Neural cell (in vitro differentiated cells): ENCODE results near the gene KRT76. TPM values are rescaled to one million over a fixed set of nuclear protein-coding genes. Genes with fewer than 3 reads are reported as not detected.

Experiments used
- H2AFZ ChIP-seq: fragments of 200-600, 300-800 bp; sonication (generic), shearing (Covaris generic); 2 replicates; pipeline ENCODE4 v1.6.0; 2014; ENCODE audit warnings: low read depth, mild to moderate bottlenecking, antibody characterized with exemption, low read length, moderate library complexity
- H3F3A ChIP-seq: fragments of 200-600 bp; shearing (Covaris generic); 2 replicates; pipeline ENCODE4 v1.6.1; 2016; ENCODE audit warnings: mild to moderate bottlenecking, moderate library complexity, mixed read lengths, antibody characterized with exemption, low read length; ENCODE audit not compliant: insufficient read depth, poor library complexity, severe bottlenecking
- H3K27ac ChIP-seq: fragments of 200-600, 300-800 bp; sonication (generic), shearing (Covaris generic); 2 replicates; pipeline ENCODE4 v1.5.1; 2014; ENCODE audit warnings: mild to moderate bottlenecking, low read length, moderate library complexity
- H3K27me3 ChIP-seq: fragments of 300-800, 200-600 bp; sonication (generic), shearing (Covaris generic); 2 replicates; pipeline ENCODE4 v1.6.0; 2014; ENCODE audit warnings: mild to moderate bottlenecking, low read depth, low read length, moderate library complexity; ENCODE audit not compliant: insufficient read depth
- H3K36me3 ChIP-seq: fragments of 300-800, 200-600 bp; sonication (generic), shearing (Covaris generic); 2 replicates; pipeline ENCODE4 v1.5.1; 2014; ENCODE audit warnings: mild to moderate bottlenecking, antibody characterized with exemption, low read length, moderate library complexity; ENCODE audit not compliant: insufficient read depth
- H3K4me2 ChIP-seq: fragments of 300-800, 200-600 bp; sonication (generic), shearing (Covaris generic); 2 replicates; pipeline ENCODE4 v1.6.0; 2014; ENCODE audit warnings: mild to moderate bottlenecking, low read length
- H3K4me3 ChIP-seq: fragments of 300-800, 200-600 bp; sonication (generic), shearing (Covaris generic); 2 replicates; pipeline ENCODE4 v1.5.1; 2014; ENCODE audit warnings: mild to moderate bottlenecking, low read length, moderate library complexity
- H3K79me2 ChIP-seq: fragments of 200-600 bp; shearing (Covaris generic); replicated peaks from 2 replicates; pipeline ENCODE4 v1.6.0; 2014; ENCODE audit warnings: mild to moderate bottlenecking, low read length, moderate library complexity; ENCODE audit not compliant: insufficient read depth
- H3K9ac ChIP-seq: fragments of 300-800, 200-600 bp; sonication (generic), shearing (Covaris generic); 2 replicates; pipeline ENCODE4 v1.6.1; 2016; ENCODE audit warnings: mild to moderate bottlenecking, low read length, mixed read lengths
- H3K9me2 ChIP-seq: fragments of 200-600 bp; shearing (Covaris generic); 2 replicates; pipeline ENCODE4 v1.6.1; 2016; ENCODE audit warnings: mild to moderate bottlenecking, low read length, mixed read lengths; ENCODE audit not compliant: insufficient read depth
- H3K9me3 ChIP-seq: fragments of 200-600, 300-800 bp; sonication (generic), shearing (Covaris generic); 2 replicates; pipeline ENCODE4 v1.6.1; 2016; ENCODE audit warnings: mild to moderate bottlenecking, mixed run types, low read length, moderate library complexity, mixed read lengths
- H4K20me1 ChIP-seq: fragments of 200-600 bp; shearing (Covaris generic); 2 replicates; pipeline ENCODE4 v1.6.1; 2016; ENCODE audit warnings: mild to moderate bottlenecking, mixed run types; ENCODE audit not compliant: insufficient read depth
- CTCF ChIP-seq: fragments of 450-650 bp; IDR thresholded peaks from 2 replicates; pipeline ENCODE4 v1.5.1; 2014; ENCODE audit warnings: antibody characterized with exemption, mild to moderate bottlenecking, moderate library complexity; ENCODE audit not compliant: poor library complexity, severe bottlenecking
- EP300 ChIP-seq: fragments of 450-650 bp; conservative IDR thresholded peaks from 2 replicates; pipeline ENCODE4 v1.6.1; 2014; ENCODE audit warnings: antibody characterized with exemption, mild to moderate bottlenecking, moderate library complexity; ENCODE audit not compliant: poor library complexity, severe bottlenecking
- EZH2 ChIP-seq: fragments of 200-600, 300-800 bp; shearing (Covaris generic), sonication (generic); IDR thresholded peaks from 2 replicates; pipeline ENCODE4 v1.6.1; 2014; ENCODE audit warnings: antibody characterized with exemption, low read length, borderline replicate concordance, mild to moderate bottlenecking; ENCODE audit not compliant: insufficient read depth, poor library complexity, severe bottlenecking
- MXI1 ChIP-seq: fragments of 450-650 bp; conservative IDR thresholded peaks from 2 replicates; pipeline ENCODE4 v1.6.1; 2014; ENCODE audit warnings: antibody characterized with exemption, mild to moderate bottlenecking; ENCODE audit not compliant: poor library complexity, severe bottlenecking
- POLR2AphosphoS5 ChIP-seq: IDR thresholded peaks from 2 replicates; pipeline ENCODE4 v1.6.1; 2012
- RAD21 ChIP-seq: fragments of 450-650 bp; conservative IDR thresholded peaks from 2 replicates; pipeline ENCODE4 v1.6.1; 2014; ENCODE audit warnings: antibody characterized with exemption, mild to moderate bottlenecking, moderate library complexity
- SMC3 ChIP-seq: fragments of 450-650 bp; conservative IDR thresholded peaks from 2 replicates; pipeline ENCODE4 v1.6.1; 2014; ENCODE audit warnings: antibody characterized with exemption, mild to moderate bottlenecking, moderate library complexity; ENCODE audit not compliant: poor library complexity
- TAF1 ChIP-seq: IDR thresholded peaks from 2 replicates; pipeline ENCODE4 v1.6.1; 2012; ENCODE audit warnings: low read depth
- polyA plus RNA-seq: library from polyadenylated mRNA; depleted of rRNA; stranded (reverse); fragments of >200 nt; gene quantifications from 2 replicates; pipeline ENCODE4 v1.2.3, GENCODE V29; 2014
- TF ChIP-seq, protein P1 (sequence below): IDR thresholded peaks from 2 replicates; pipeline ENCODE4 v1.6.1; 2012; ENCODE audit warnings: borderline replicate concordance

Gene KRT76
- polyA plus RNA-seq, 1 donor from 2014 or later = not detected

DNA sequence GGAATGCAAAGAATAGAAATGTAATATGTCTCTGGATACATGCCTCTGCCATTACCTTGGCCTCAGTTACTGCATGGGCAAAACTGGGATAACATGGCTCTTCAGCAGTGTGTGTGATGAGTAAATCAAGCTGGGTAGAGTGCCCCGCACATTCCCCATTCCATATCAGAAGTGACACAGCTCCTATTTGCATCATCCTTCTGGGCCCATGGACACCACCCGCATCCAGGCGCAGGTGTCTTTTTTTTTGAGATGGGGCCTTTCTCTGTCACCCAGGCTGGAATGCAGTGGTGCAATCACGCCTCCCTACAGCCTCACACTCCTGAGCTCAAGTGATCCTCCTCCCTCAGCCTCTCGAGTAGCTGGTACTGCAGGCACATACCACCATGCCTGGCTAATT lies 31.6 kb downstream of the KRT76 start:
- TF ChIP-seq RAD21 (no peak), SMC3 (no peak), POLR2AphosphoS5 (no peak), TAF1 (no peak), EP300 (no peak), MXI1 (no peak), CTCF (no peak), EZH2 (no peak)
- TF ChIP-seq, protein P1, sequence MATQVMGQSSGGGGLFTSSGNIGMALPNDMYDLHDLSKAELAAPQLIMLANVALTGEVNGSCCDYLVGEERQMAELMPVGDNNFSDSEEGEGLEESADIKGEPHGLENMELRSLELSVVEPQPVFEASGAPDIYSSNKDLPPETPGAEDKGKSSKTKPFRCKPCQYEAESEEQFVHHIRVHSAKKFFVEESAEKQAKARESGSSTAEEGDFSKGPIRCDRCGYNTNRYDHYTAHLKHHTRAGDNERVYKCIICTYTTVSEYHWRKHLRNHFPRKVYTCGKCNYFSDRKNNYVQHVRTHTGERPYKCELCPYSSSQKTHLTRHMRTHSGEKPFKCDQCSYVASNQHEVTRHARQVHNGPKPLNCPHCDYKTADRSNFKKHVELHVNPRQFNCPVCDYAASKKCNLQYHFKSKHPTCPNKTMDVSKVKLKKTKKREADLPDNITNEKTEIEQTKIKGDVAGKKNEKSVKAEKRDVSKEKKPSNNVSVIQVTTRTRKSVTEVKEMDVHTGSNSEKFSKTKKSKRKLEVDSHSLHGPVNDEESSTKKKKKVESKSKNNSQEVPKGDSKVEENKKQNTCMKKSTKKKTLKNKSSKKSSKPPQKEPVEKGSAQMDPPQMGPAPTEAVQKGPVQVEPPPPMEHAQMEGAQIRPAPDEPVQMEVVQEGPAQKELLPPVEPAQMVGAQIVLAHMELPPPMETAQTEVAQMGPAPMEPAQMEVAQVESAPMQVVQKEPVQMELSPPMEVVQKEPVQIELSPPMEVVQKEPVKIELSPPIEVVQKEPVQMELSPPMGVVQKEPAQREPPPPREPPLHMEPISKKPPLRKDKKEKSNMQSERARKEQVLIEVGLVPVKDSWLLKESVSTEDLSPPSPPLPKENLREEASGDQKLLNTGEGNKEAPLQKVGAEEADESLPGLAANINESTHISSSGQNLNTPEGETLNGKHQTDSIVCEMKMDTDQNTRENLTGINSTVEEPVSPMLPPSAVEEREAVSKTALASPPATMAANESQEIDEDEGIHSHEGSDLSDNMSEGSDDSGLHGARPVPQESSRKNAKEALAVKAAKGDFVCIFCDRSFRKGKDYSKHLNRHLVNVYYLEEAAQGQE = no peak
- no peak overlapping the region for H3K4me3 ChIP-seq
- H3K27ac ChIP-seq = no peak overlapping the region
- H4K20me1 ChIP-seq = no peaks in the 10 kb centered on the region
- no peaks in the 10 kb centered on the region for H3K9me3 ChIP-seq
- peaks cover 23% of the 10 kb centered on the region for H3K27me3 ChIP-seq
- no peaks in the 10 kb centered on the region for H3K36me3 ChIP-seq
- H3K9ac ChIP-seq = no peak overlapping the region
- H3F3A ChIP-seq = no peaks in the 10 kb centered on the region
- H3K9me2 ChIP-seq = no peaks in the 10 kb centered on the region
- H2AFZ ChIP-seq = no peak overlapping the region
- H3K79me2 ChIP-seq = no peaks in the 10 kb centered on the region
- no peak overlapping the region for H3K4me2 ChIP-seq

DNA sequence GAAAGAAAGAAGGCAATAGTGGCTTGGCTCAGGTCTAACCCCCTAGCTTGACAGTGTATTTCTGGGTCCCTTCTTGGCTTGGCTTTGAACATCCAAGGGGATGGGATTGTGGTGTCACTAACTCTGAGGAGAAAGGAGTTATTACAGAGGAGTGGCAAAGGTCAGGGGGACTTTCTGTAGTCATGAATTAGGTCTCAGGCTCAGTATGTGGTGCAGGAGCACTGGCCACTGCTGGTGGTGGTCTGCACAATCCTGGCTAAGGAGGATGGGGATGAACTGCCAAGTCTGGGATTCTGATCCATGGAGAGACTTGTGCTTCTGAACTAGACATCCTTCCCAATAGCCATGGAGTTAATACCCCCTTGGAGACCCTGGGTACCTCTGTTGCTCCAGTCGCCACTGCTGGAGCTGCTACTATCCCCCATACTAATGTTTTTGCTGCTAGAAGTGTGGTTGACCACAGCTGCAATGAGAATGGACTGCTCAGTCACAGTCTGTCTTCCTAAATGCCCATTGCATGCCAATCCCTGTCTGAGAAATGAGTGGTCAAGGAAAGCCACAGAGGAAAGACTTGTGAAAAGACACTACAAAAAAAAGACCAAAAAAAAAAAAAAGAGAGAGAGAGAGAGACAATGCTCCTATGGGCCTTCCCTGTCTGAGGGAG lies 32.5 kb downstream of the KRT76 start:
- H3K9me2 ChIP-seq = no peaks in the 10 kb centered on the region
- no peak overlapping the region for H3K9ac ChIP-seq
- H2AFZ ChIP-seq = no peak overlapping the region
- H3K79me2 ChIP-seq = no peaks in the 10 kb centered on the region
- H3K4me3 ChIP-seq = no peak overlapping the region
- H3K27me3 ChIP-seq = peaks cover 31% of the 10 kb centered on the region
- TF ChIP-seq, protein P1 = no peak
- TF ChIP-seq CTCF (no peak), RAD21 (no peak), EZH2 (no peak), SMC3 (no peak), MXI1 (no peak), EP300 (no peak), POLR2AphosphoS5 (no peak), TAF1 (no peak)
- H3F3A ChIP-seq = no peaks in the 10 kb centered on the region
- no peaks in the 10 kb centered on the region for H3K36me3 ChIP-seq
- no peaks in the 10 kb centered on the region for H4K20me1 ChIP-seq
- H3K9me3 ChIP-seq = no peaks in the 10 kb centered on the region
- no peak overlapping the region for H3K27ac ChIP-seq
- H3K4me2 ChIP-seq = no peak overlapping the region
